ENCODE data around the gene TRIM54.
"Not testable (repeated sequence)": the region's sequence is repeated elsewhere in the genome, so short reads cannot be mapped to it uniquely, and the experiment has no call there.

TRIM54 gene

DNA sequence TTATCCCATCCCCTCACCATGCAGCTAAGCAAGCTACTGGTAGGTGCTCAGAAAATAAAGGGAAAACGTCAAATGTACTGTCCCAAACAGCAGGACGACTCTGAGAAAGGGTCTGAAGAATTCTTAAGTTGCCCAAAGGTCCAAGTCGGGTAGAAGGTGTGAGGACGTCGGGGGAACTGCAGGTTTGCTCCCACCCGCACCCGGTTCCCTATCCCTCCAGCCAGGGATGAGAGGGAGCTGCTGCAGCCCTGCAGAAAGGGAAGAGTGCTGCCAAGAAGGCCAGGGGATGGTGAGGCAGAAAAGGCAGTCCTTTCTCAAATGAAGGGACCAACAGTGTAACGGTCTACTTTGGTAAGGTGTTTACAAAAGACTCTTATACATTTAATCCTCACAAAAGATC is 32.9 kb downstream of the TRIM54 start:
- DNase-seq, result no peak

- no peak for DNase-seq
These were observed 34.6 kb downstream of the TRIM54 start for GRCh38 chr2:27316655-27317412.

DNA sequence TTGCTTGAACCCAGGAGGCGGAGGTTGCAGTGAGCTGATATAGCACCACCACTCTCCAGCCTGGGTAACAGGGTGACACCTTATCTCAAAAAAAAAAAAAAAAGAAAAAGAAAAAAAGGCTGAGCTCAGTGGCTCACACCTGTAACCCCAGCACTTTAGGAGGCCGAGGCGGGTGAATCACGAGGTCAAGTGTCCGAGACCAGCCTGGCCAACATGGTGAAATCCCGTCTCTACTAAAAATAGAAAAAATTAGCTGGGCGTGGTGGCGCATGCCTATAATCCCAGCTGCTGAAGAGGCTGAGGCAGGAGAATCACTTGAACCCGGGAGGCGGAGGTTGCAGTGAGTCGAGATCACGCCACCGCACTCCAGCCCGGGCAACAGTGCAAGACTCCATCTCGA is 37.6 kb downstream of the TRIM54 start:
- DNase-seq, result not testable (repeated sequence)

- DNase-seq, result no peak
These were observed 38.8 kb downstream of the TRIM54 start for GRCh38 chr2:27320958-27321543.

GRCh38 chr2:27322301-27322765 is 40.1 kb downstream of the TRIM54 start:
- no peak for DNase-seq

GRCh38 chr2:27322766-27323595 is 40.8 kb downstream of the TRIM54 start, which contains the start of gene MPV17:
MPV17 (minus strand) TSS chr2:27323097; CDS start chr2:27322517, 580 bp downstream.
- DNase-seq, result peak; percentile 81

GRCh38 chr2:27323596-27324285 is 41.5 kb downstream of the TRIM54 start:
- no peak for DNase-seq

GRCh38 chr2:27324720-27325119 is 42.5 kb downstream of the TRIM54 start:
- no peak for DNase-seq

GRCh38 chr2:27335311-27335710 is 53.1 kb downstream of the TRIM54 start:
- no peak for DNase-seq

DNA sequence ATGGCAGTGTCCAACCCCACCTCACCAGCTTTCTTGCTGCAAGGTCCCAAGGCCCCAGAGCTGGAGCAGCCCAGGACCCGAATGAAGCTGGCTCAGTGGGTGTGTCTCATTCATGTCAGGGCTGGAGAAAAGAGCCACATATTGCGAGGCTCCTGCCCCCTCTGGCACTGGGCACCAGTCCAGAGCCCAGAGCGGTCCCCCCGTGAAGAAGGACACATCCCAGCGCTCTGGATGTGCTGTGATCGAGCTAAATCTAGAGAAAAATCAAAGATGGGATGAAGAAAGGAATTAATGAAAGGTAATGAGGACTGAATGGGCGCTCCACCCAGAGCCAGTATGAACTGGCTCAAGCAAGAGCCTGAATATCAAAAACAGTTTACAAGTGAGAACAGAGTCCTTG is 53.9 kb downstream of the TRIM54 start:
- no peak for DNase-seq

DNA sequence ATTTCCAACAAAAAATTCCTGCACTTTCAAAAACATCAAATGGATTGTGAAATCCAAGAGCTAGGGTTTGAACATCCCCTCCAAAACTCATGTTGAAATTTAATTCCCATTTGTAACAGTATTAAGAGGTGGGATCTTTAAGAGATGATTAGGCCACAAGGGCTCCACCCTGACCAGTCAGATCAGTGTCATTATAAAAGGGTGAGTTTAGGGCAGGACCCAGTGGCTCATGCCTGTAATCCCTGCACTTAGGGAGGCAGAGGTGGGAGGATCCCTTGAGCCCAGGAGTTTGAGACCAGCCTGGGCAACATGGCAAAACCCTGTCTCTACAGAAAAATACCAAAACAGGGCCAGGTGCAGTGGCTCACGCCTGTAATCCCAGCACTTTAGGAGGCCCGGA is 65.4 kb downstream of the TRIM54 start:
- DNase-seq, result no peak

- no peak for DNase-seq
These were observed 68.0 kb downstream of the TRIM54 start for GRCh38 chr2:27350106-27350693.

DNA sequence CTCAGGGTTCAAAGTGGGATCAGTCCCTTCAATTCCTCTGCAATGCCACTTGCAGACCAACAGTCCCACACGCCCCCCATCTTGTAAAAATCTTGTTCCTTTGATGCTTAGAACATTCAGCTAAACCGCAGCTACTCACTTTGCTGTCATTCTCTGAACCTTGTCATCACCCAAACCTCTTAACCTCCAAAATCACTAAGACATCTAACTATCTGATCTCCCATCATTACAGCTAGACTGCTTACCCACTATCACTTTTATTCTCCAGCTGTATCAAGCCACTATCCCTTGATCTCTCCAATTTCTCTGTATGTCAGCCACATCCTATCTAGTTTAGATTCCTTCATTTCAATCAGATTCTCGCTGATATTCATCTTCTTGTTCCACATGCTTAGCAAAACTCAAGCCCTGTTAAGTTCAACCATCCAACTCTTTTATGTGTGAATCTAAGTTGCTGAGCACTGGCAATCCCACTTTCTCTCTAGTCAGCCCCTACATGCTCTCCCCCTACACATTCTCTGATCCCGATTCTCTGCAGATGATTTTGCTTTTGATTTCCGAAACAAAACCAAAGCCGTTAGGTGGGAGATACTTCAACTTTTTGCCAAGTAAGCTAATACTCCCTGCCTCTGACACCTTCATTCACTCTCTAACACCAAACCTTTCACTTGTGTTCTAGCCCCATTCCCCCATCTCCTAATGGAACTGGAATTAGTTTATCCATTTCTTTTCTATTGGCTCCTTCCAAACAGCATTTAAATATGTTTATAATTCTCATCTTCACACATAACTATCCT is 69.8 kb downstream of the TRIM54 start:
- DNase-seq, result peak; percentile 25

DNA sequence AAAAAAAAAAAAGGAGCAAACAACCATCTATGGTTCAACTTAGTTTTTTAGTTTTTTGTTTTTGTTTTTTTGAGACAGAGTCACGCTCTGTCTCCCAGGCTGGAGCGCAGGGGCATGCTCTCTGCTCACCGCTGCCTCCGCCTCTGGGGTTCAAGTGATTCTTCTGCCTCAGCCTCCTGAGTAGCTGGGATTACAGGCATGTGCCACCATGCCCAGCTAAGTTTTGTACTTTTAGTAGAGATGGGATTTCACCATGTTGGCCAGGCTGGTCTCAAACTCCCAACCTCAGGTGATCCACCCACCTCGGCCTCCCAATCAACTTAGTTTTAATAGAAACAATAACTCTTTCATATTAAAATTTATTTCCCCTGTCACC is 71.1 kb downstream of the TRIM54 start:
- not testable (repeated sequence) for DNase-seq

GRCh38 chr2:27353762-27354596 is 71.8 kb downstream of the TRIM54 start:
- DNase-seq, result no peak

- DNase-seq, result no peak
These were observed 72.3 kb downstream of the TRIM54 start for GRCh38 chr2:27354597-27354927.

GRCh38 chr2:27356056-27356381 is 73.8 kb downstream of the TRIM54 start:
- no peak for DNase-seq

DNA sequence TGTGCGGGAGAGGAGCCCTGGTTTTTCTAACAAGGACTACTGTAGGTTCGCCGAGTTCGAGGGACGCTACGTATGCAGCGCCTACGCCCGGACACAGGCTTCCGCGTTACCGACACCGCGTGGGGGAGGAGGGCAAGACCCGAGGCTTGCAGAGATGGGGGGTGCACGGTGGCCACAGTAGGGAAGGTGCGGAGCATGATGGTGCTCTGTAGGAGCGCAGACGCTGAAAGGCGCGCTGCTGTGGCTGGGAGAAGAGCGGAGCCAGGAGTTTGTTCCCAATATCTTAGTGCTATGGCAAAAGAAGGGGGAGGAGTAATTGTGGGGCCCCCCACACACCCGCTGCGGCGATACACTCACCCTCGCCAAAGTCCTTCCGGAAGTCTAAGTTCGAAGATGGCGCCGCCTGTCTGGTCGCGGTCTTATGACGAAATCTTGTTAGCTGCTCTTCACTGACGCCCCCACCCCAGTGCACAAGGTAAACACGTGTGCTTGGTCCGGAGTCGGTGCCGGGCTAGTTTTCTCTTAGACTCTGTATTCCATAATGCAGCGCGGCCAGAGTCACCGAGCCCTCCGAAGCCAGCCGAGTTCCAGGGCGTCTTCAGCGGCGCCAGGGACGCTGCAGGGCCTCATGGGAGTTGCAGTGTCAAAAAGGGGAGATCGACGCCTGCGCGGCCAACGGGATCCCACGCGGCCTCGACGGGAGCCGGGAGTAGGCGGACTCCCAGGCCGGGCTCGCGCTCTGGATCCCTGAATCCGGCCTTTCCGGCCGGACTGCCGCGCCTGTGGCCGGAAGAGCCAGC is 74.4 kb downstream of the TRIM54 start, which contains the start of gene GTF3C2:
Gene GTF3C2, minus strand, starts transcription at position 383 of the 800 bp plus-strand sequence. CDS start 13,210 bp downstream, outside the sequence.
- peak; percentile 94 for DNase-seq
